ENCODE measurements around the gene PBXIP1.

GRCh38 chr1:154994591-154994990 lies 38.7 kb upstream of the PBXIP1 start:
- TF ChIP-seq CTCF (IDR thresholded peaks at IDR 0.05; ENCODE audit: poor library complexity), result no peak
- no peak for TF ChIP-seq EZH2 (IDR thresholded peaks at IDR 0.05; ENCODE audit: borderline replicate concordance)

Data from hepatocyte (in vitro differentiated cells).